Measurements from ENCODE around the gene MARK2. TPM values are rescaled to one million over a fixed set of nuclear protein-coding genes. Genes with fewer than 3 reads are reported as not detected.

MARK2 gene
- total RNA-seq: 21.9 TPM

GRCh38 chr11:63838678-63839507 lies at the start of gene MARK2:
MARK2 (plus strand) TSS chr11:63839110; CDS start chr11:63839507, 397 bp downstream.

GRCh38 chr11:63813035-63813562 lies 25.8 kb upstream of the MARK2 start, which contains the start of gene SPINDOC:
SPINDOC (plus strand) TSS chr11:63813456; CDS start chr11:63813687, 231 bp downstream.

DNA sequence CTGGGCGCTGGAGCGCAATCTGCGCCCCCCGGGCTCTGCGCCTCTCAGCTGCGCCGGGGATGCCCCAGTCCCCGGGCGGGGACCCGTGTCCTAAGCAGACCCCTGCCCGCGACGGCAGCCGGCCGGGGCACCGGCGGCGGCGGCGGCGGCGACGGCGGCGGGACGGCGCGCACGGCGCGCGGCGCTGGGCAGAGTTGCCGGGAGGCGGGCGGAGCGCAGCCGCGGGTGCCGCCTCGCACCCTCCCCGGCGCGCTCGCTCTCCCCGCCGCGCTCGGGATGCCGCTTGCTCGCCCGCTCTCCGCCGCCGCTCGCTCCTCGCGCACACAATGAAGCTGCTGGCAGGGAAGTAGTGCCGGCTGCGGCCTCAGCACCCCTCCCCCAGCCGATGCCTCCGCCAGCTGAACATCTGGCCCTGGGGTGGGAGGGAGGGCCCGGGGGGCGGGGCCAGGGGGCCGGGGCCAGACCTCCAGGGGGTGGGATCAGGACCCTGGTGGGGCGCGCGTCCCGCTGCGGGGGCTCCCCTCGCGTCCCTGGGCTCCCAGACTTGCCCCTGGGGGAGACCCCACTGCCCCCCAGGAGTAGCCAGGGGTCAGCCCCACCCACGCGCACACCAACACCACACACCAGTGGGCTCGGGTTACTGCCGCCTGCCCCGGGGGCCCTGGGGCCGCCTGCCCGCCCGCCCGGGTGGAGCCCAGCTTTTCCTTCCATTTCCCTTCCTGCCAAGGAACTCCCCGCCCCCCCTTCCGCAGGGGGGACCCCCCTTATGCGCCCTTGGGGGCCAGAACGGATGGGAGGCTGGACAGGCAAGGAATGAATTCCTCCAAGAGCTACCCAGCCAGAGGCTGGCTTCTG lies 78.2 kb downstream of the MARK2 start, which contains the start of gene RCOR2:
RCOR2 (minus strand) TSS at position 328 of the 855 bp plus-strand sequence. CDS start 708 bp downstream, outside the sequence.

GRCh38 chr11:63938479-63939396 lies 99.8 kb downstream of the MARK2 start, which contains the start of gene NAA40:
NAA40 (plus strand) TSS chr11:63939002; CDS start chr11:63939097, 95 bp downstream.

Small RNAs within 50 kb of the gene (small RNA-seq; reads per million reads assigned to genes)
- gene AP006289.1 (ENCODE audit: low replicate concordance) (not detected), gene RN7SL596P (ENCODE audit: low replicate concordance) (not detected), gene RNU6-1306P (ENCODE audit: low replicate concordance) (not detected)

Other genes with a start within 250 kb of the MARK2 start
- gene PLAAT3, start 224.7 kb upstream of the MARK2 start, total RNA-seq: 16.2 TPM
- 38.0 TPM for gene ATL3, start 167.7 kb upstream of the MARK2 start, total RNA-seq
- gene RTN3, start 157.6 kb upstream of the MARK2 start, total RNA-seq: 61.8 TPM
- 29.5 TPM for gene ZFTA, start 70.3 kb upstream of the MARK2 start, total RNA-seq
- 9.4 TPM for gene SPINDOC, start 25.7 kb upstream of the MARK2 start, total RNA-seq
- gene RCOR2, start 78.1 kb downstream of the MARK2 start, total RNA-seq: 4.1 TPM
- 18.7 TPM for gene NAA40, start 99.9 kb downstream of the MARK2 start, total RNA-seq
- gene COX8A, start 135.5 kb downstream of the MARK2 start, total RNA-seq: 494 TPM
- 49.4 TPM for gene OTUB1, start 147.3 kb downstream of the MARK2 start, total RNA-seq
- 6.1 TPM for gene FLRT1, start 196.8 kb downstream of the MARK2 start, total RNA-seq